Lower lobe of right lung (tissue), 2 donors: Measurements from ENCODE around the gene YTHDF2. TPM values are rescaled to one million over a fixed set of nuclear protein-coding genes. Genes with fewer than 3 reads are reported as not detected.
"Not testable (repeated sequence)": the region's sequence is repeated elsewhere in the genome, so short reads cannot be mapped to it uniquely, and the experiment has no call there.

Source experiments
- ATAC-seq, 2 donors: fragments of 200-7000 bp; cut with Tn5 transposase; one replicate each; pipeline ENCODE4 v1.9.1; 2020 to 2022; ENCODE audit warnings: mild to moderate bottlenecking in 2 of 2, moderate library complexity in 2 of 2
- DNase-seq: peaks from one replicate; pipeline ENCODE4 v3.0.0-alpha.2; 2020
- H3K27ac ChIP-seq: fragments of 200-600 bp; one replicate; pipeline ENCODE4 v1.8.0; 2022
- H3K27me3 ChIP-seq: fragments of 200-600 bp; one replicate; pipeline ENCODE4 v1.8.0; 2022; ENCODE audit warnings: low read depth
- H3K36me3 ChIP-seq: fragments of 200-600 bp; one replicate; pipeline ENCODE4 v1.8.0; 2022; ENCODE audit warnings: mild to moderate bottlenecking
- H3K4me1 ChIP-seq: fragments of 200-600 bp; one replicate; pipeline ENCODE4 v1.8.0; 2022
- H3K4me3 ChIP-seq: fragments of 200-600 bp; one replicate; pipeline ENCODE4 v1.8.0; 2022; ENCODE audit warnings: mild to moderate bottlenecking
- H3K9me3 ChIP-seq: fragments of 200-600 bp; one replicate; pipeline ENCODE4 v1.8.0; 2022
- intact Hi-C: fragments of 100-400 bp; cut with DNase I; formaldehyde crosslinking; loops from one replicate; pipeline ENCODE4 v1.11.0; 2022
- total RNA-seq: library from RNA; stranded (reverse); fragmentation: NEBNext Ultra II Directional; extraction: Animal tissue kit (Norgen Biotek cat#: 25700); gene quantifications from one replicate; pipeline ENCODE4 v1.2.1, GENCODE V29; 2021
- TF ChIP-seq, protein P1 (sequence below): fragments of 200-600 bp; IDR thresholded peaks from one replicate; pipeline ENCODE4 v1.8.0; 2022; ENCODE audit warnings: antibody characterized with exemption, mild to moderate bottlenecking
- donor health status: DM: no; HTN: yes; CAD: no; lungs with severe emphysema.

Gene YTHDF2
- total RNA-seq, 1 donor from 2014 or later = 70.9 TPM

GRCh38 chr1:28782011-28782410, 45.3 kb downstream of the YTHDF2 start:
- H3K27me3 ChIP-seq = no peaks in the 10 kb centered on the region
- no peaks in the 10 kb centered on the region for H3K4me1 ChIP-seq
- H3K36me3 ChIP-seq = no peaks in the 10 kb centered on the region
- DNase-seq (no peak), ATAC-seq (no peak)
- H3K27ac ChIP-seq = no peak overlapping the region
- no peak overlapping the region for H3K4me3 ChIP-seq
- no peaks in the 10 kb centered on the region for H3K9me3 ChIP-seq
- intact Hi-C loops = loop anchor here (10.0 kb wide), 2 partner anchors 93 to 253 kb away; no protein-coding TSS in a partner anchor
- TF ChIP-seq, protein P1, sequence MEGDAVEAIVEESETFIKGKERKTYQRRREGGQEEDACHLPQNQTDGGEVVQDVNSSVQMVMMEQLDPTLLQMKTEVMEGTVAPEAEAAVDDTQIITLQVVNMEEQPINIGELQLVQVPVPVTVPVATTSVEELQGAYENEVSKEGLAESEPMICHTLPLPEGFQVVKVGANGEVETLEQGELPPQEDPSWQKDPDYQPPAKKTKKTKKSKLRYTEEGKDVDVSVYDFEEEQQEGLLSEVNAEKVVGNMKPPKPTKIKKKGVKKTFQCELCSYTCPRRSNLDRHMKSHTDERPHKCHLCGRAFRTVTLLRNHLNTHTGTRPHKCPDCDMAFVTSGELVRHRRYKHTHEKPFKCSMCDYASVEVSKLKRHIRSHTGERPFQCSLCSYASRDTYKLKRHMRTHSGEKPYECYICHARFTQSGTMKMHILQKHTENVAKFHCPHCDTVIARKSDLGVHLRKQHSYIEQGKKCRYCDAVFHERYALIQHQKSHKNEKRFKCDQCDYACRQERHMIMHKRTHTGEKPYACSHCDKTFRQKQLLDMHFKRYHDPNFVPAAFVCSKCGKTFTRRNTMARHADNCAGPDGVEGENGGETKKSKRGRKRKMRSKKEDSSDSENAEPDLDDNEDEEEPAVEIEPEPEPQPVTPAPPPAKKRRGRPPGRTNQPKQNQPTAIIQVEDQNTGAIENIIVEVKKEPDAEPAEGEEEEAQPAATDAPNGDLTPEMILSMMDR = no peak

GRCh38 chr1:28783363-28783762, 46.6 kb downstream of the YTHDF2 start:
- Histone ChIP-seq H3K36me3 (no peaks in the 10 kb centered on the region), H3K9me3 (no peaks in the 10 kb centered on the region), H3K27ac (no peak overlapping the region), H3K27me3 (no peaks in the 10 kb centered on the region), H3K4me1 (no peaks in the 10 kb centered on the region), H3K4me3 (no peak overlapping the region)
- DNase-seq = no peak
- intact Hi-C loops = loop anchor here (10.0 kb wide), 2 partner anchors 91 to 251 kb away; no protein-coding TSS in a partner anchor
- no peak for ATAC-seq
- TF ChIP-seq, protein P1 = no peak

DNA sequence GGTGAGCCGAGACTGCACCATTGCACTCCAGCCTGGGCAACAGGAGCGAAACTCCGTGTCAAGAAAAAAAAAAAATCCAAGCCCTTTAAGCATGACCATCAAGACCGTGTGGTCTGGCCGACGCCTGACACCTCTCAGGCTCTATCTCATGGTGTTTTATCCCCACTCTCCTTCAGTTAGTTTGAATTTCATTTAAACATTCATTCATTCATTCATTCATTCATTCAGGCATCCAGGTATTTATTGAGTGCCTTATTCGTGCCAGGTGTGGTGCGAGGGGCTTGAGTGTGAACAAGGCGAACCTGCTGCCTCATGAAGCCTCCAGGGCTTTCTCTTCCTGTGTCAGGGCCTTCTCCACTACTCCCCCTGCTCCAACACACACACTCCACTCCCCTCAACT, 52.7 kb downstream of the YTHDF2 start:
- intact Hi-C loops = loop anchor here (10.0 kb wide), 2 partner anchors 85 to 245 kb away; no protein-coding TSS in a partner anchor
- ATAC-seq = no peak
- H3K27ac ChIP-seq = no peak overlapping the region
- no peaks in the 10 kb centered on the region for H3K9me3 ChIP-seq
- no peaks in the 10 kb centered on the region for H3K4me1 ChIP-seq
- TF ChIP-seq, protein P1 = no peak
- no peak overlapping the region for H3K4me3 ChIP-seq
- H3K27me3 ChIP-seq = no peaks in the 10 kb centered on the region
- no peak for DNase-seq
- no peaks in the 10 kb centered on the region for H3K36me3 ChIP-seq

DNA sequence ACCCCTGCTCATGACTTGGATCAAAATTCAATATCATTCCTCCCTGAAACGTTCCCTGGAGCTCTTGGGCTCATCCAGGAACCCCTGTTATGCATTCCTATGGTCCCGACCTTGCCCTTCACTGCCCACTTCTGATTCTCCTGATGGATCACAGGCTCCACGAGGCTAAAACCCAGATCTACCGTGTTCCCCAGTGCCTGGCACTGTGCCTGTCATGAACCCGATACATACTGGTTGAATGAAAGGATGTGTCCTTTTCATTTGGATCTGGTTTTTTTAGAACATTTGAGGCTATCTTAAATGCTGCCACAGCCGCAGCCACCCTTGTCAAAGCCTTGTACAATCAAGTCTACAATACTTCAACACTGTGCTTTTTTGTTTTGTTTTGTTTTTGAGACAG, 53.1 kb downstream of the YTHDF2 start:
- ATAC-seq = no peak
- no peaks in the 10 kb centered on the region for H3K9me3 ChIP-seq
- no peaks in the 10 kb centered on the region for H3K27me3 ChIP-seq
- intact Hi-C loops = loop anchor here (10.0 kb wide), 2 partner anchors 85 to 245 kb away; no protein-coding TSS in a partner anchor
- no peak overlapping the region for H3K4me3 ChIP-seq
- H3K27ac ChIP-seq = no peak overlapping the region
- H3K4me1 ChIP-seq = no peaks in the 10 kb centered on the region
- DNase-seq = no peak
- TF ChIP-seq, protein P1 = no peak
- H3K36me3 ChIP-seq = no peaks in the 10 kb centered on the region

DNA sequence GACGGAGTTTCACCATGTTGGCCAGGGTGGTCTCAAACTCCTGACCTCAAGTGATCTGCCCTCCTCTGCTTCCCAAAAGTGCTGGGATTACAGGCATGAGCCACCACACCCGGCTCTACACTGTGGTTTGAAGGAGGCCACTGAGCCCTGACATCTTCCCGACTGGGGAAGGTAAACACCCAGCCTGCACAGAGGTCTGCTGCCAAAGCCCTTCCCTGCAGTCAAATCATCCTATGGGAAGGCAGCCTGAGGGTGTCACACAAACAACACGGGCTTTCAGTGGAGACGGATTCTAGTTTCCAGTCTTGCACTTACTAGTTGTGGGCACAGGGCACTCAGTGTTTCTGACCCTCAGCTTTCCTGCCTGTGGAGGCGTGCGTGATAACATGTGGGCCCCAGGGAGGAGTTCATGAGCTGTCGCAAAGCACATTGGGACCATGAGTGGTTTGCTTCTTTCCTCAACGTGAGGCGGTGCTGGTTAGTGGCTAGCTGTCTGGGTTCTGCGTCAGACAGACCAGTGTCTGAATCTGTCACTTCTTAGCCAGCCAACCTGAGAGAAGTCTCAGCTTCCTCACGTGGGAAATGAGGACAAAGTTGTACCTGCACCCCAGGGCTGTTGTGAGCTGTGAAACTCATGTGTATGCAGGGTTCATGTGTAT, 53.8 kb downstream of the YTHDF2 start:
- no peaks in the 10 kb centered on the region for H3K27me3 ChIP-seq
- H3K27ac ChIP-seq = no peak overlapping the region
- TF ChIP-seq, protein P1 = no peak
- no peak for DNase-seq
- H3K36me3 ChIP-seq = no peaks in the 10 kb centered on the region
- intact Hi-C loops = no loop called here
- no peaks in the 10 kb centered on the region for H3K4me1 ChIP-seq
- no peak for ATAC-seq
- H3K4me3 ChIP-seq = no peak overlapping the region
- H3K9me3 ChIP-seq = no peaks in the 10 kb centered on the region

- intact Hi-C loops, ATAC-seq: not testable (repeated sequence)
Measured at GRCh38 chr1:28791929-28792328, 55.2 kb downstream of the YTHDF2 start.

More at GRCh38 chr1:28791929-28792328, 55.2 kb downstream of the YTHDF2 start:
- DNase-seq, H3K27me3 ChIP-seq, H3K27ac ChIP-seq, H3K4me1 ChIP-seq, H3K36me3 ChIP-seq, H3K9me3 ChIP-seq, H3K4me3 ChIP-seq: not testable (repeated sequence)
